KMS-11 (cell line): Measurements from ENCODE around the gene TSPAN10.

Experiments used
- H2AFZ ChIP-seq: fragments of 200-600 bp; sonication (generic); 2 replicates; pipeline ENCODE4 v1.6.1; 2016; ENCODE audit warnings: antibody characterized with exemption, mixed run types, low read depth
- H3K27ac ChIP-seq: fragments of 200-600 bp; sonication (generic); 2 replicates; pipeline ENCODE4 v1.6.1; 2016; ENCODE audit warnings: mild to moderate bottlenecking, mixed run types
- H3K27me3 ChIP-seq: fragments of 200-600 bp; sonication (generic); 2 replicates; pipeline ENCODE4 v1.6.1; 2017; ENCODE audit warnings: mild to moderate bottlenecking, low read depth, mixed run types, moderate library complexity; ENCODE audit not compliant: insufficient read depth
- H3K36me3 ChIP-seq: fragments of 200-600 bp; sonication (generic); 2 replicates; pipeline ENCODE4 v1.6.1; 2017; ENCODE audit warnings: mild to moderate bottlenecking, mixed run types; ENCODE audit not compliant: insufficient read depth
- H3K4me1 ChIP-seq: fragments of 200-600 bp; sonication (generic); 2 replicates; pipeline ENCODE4 v1.6.1; 2016; ENCODE audit warnings: mild to moderate bottlenecking, low read depth, mixed run types; ENCODE audit not compliant: poor library complexity, severe bottlenecking
- H3K4me2 ChIP-seq: fragments of 200-600 bp; sonication (generic); 2 replicates; pipeline ENCODE4 v1.7.0; 2016; ENCODE audit warnings: mild to moderate bottlenecking, mixed run types
- H3K4me3 ChIP-seq: fragments of 200-600 bp; sonication (generic); IDR thresholded peaks from 2 replicates; pipeline ENCODE4 v1.6.1; 2017; ENCODE audit warnings: low read depth, low read length, mixed read lengths; ENCODE audit not compliant: insufficient read depth
- H3K79me2 ChIP-seq: fragments of 200-600 bp; sonication (generic); 2 replicates; pipeline ENCODE4 v1.6.1; 2016; ENCODE audit warnings: low read depth, mixed run types; ENCODE audit not compliant: insufficient read depth
- H3K9ac ChIP-seq: fragments of 200-600 bp; sonication (generic); 2 replicates; pipeline ENCODE4 v1.6.1; 2016; ENCODE audit warnings: mild to moderate bottlenecking, mixed run types
- H4K20me1 ChIP-seq: fragments of 200-600 bp; sonication (generic); 2 replicates; pipeline ENCODE4 v1.6.1; 2016; ENCODE audit warnings: mild to moderate bottlenecking, mixed run types; ENCODE audit not compliant: insufficient read depth
- CTCF ChIP-seq: fragments of 200-600 bp; sonication (generic); conservative IDR thresholded peaks from 2 replicates; pipeline ENCODE4 v1.6.1; 2017; ENCODE audit warnings: low read depth, mild to moderate bottlenecking, antibody characterized with exemption, low read length, moderate library complexity, mixed read lengths

TSPAN10 gene

GRCh38 chr17:81683208-81683583 lies 46.2 kb downstream of the TSPAN10 start:
- H3K36me3 ChIP-seq = peaks cover 12% of the 10 kb centered on the region; the same call in 1 of the 2 replicates
- H3K27ac ChIP-seq = no peak overlapping the region
- peak overlapping the region; percentile 3 for H3K4me3 ChIP-seq
- no peaks in the 10 kb centered on the region for H3K27me3 ChIP-seq
- peak overlapping the region; percentile 21; the same call in 1 of the 2 replicates for H2AFZ ChIP-seq
- peaks cover 26% of the 10 kb centered on the region for H3K4me1 ChIP-seq
- no peak for TF ChIP-seq CTCF
- peak overlapping the region; percentile 85; the same call in 1 of the 2 replicates for H3K9ac ChIP-seq
- peak overlapping the region; percentile 85 for H3K4me2 ChIP-seq
- peaks cover 55% of the 10 kb centered on the region for H3K79me2 ChIP-seq
- H4K20me1 ChIP-seq = no peaks in the 10 kb centered on the region

DNA sequence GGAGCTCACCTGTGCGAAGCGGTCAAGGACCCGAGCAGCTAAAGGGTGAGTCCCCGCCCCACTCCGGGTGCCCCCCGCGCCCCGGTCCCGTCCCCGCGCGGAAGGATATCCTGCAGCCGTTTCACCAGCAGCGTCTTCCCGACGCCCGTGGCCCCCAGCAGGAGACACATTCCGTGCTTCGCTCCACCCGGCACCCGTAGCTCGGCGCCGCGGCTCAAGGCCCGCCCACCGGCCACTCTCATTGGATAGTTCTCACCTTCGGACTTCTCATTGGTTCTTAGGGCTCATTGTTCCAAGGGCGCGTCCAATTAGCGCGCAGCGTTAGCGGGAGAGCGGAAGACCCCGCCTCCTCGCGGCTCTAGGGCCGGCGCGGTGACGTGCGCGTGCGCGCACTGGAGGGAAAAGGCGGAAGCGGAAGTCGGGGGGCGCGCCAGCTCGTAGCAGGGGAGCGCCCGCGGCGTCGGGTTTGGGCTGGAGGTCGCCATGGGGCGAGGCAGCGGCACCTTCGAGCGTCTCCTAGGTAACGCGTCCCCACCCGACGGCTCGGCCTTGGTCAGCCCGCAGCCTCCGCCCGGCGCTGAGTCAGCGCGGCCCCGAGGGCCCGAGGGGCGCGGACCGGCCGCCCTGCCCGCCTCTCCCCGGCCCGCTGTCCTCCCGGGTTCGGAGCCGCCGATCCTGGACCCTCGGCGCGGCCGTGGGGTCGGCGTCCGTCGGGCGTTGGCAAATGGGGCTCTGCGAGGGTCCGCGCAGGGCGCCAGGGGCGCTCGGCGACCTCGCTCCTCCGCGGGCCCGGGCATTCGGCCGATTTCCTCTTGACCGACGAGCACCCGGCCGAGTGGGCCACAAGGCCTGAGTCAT lies 46.8 kb downstream of the TSPAN10 start, which contains the start of the genes ARL16 and HGS:
ARL16 (minus strand) TSS at position 214 of the 858 bp plus-strand sequence; CDS start at position 170, 44 bp downstream.
HGS (plus strand) TSS at position 428 of the 858 bp plus-strand sequence; CDS start at position 484, 56 bp downstream.
- Histone ChIP-seq H3K4me2 (peak within 1 kb of the TSS; percentile 94), H3K36me3 (peaks cover 12% of the 10 kb centered on the region; the same call in 1 of the 2 replicates), H3K27ac (peak within 1 kb of the TSS; percentile 52; the same call in 1 of the 2 replicates), H3K79me2 (peaks cover 55% of the 10 kb centered on the region), H4K20me1 (no peaks in the 10 kb centered on the region), H3K4me3 (peak within 1 kb of the TSS; percentile 3), H3K27me3 (no peaks in the 10 kb centered on the region), H3K9ac (peak within 1 kb of the TSS; percentile 85), H2AFZ (peak within 1 kb of the TSS; percentile 21; the same call in 1 of the 2 replicates), H3K4me1 (peaks cover 26% of the 10 kb centered on the region)
- TF ChIP-seq CTCF = no peak

DNA sequence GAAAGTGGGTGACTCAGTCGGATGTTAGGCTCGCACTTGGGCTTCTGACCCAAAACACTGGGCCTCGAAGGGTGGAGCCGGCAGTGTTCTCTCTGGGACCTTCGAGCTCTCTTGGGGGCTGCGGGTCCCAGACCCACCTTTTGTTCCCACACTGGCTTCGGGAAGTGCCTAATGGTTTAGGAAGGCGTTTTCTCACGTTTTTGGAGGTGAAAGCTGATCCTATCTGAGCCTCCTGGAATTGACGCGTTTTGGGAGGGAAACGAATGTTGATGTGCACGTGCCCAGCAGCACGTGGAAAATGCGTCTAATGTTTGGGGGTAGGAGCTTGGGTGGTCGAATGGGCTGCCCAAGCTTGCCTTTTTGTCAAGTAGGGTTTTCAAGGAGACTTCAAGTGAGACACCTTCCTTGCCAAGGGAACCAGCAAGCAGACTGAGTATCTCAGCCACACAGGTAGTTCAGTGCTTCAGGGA lies 47.5 kb downstream of the TSPAN10 start:
- Histone ChIP-seq H3K27me3 (no peaks in the 10 kb centered on the region), H3K36me3 (peaks cover 12% of the 10 kb centered on the region; the same call in 1 of the 2 replicates), H3K4me3 (no peak overlapping the region), H2AFZ (0 out of 2 replicates have a peak overlapping the region, but pooled peaks have one; percentile 21), H3K9ac (peak overlapping the region; percentile 85), H3K4me2 (peak overlapping the region; percentile 94), H3K4me1 (peaks cover 26% of the 10 kb centered on the region), H4K20me1 (no peaks in the 10 kb centered on the region), H3K79me2 (peaks cover 55% of the 10 kb centered on the region), H3K27ac (peak overlapping the region; percentile 52; the same call in 1 of the 2 replicates)
- no peak for TF ChIP-seq CTCF

GRCh38 chr17:81685108-81685507 lies 48.1 kb downstream of the TSPAN10 start:
- Histone ChIP-seq H3K4me1 (peaks cover 26% of the 10 kb centered on the region), H3K4me2 (peak overlapping the region; percentile 94), H3K27me3 (no peaks in the 10 kb centered on the region), H3K9ac (peak overlapping the region; percentile 85; the same call in 1 of the 2 replicates), H3K79me2 (peaks cover 55% of the 10 kb centered on the region), H4K20me1 (no peaks in the 10 kb centered on the region), H3K4me3 (no peak overlapping the region), H3K27ac (no peak overlapping the region), H3K36me3 (peaks cover 12% of the 10 kb centered on the region; the same call in 1 of the 2 replicates), H2AFZ (no peak overlapping the region)
- no peak for TF ChIP-seq CTCF
